VCaP (cell line): Measurements from ENCODE around the gene DLG2.

ENCODE experiments used
- H3K27ac ChIP-seq: fragments of 450-650 bp; 2 replicates; pipeline ENCODE4 v1.5.1; 2017
- CTCF ChIP-seq: fragments of 450-650 bp; conservative IDR thresholded peaks from 2 replicates; pipeline ENCODE4 v1.5.1; 2017; ENCODE audit warnings: mild to moderate bottlenecking, moderate library complexity

The DLG2 gene

DNA sequence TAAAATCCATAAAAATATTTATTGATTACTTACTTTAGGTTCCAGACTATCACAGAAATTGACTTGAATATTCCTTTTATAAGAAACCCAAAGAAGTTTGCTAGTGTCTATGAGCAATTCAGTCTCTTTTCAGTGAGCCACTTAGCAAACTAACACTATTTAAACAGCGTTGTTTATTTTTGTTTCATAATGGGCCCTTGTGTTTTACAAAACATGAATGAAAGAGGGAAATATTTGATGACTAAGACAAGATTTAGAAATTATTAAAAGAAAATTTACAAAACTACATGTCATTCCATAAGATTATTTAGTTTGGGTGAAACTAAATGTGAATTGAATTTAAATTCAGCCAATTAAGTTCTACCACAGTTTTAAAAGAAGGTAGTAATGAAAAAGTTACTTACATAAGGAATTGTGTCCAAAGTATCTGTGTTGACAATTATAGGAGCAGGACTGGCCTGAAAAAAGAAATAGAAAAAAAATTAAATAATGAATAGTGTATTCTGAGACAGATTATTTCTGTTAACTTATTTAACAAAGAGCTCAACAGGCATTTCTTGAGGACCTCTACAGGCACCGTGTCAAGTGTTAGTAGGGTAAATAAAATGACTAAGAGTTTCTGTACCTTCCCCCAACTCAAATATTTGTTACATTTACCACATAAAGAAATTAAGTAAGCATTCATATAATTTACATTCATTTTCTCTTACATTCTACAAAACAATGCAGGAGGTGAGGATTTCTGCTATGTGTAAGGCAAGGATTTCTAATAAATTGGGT, 1376.1 kb downstream of the DLG2 start:
- no peak for TF ChIP-seq CTCF
- H3K27ac ChIP-seq = no peak overlapping the region

DNA sequence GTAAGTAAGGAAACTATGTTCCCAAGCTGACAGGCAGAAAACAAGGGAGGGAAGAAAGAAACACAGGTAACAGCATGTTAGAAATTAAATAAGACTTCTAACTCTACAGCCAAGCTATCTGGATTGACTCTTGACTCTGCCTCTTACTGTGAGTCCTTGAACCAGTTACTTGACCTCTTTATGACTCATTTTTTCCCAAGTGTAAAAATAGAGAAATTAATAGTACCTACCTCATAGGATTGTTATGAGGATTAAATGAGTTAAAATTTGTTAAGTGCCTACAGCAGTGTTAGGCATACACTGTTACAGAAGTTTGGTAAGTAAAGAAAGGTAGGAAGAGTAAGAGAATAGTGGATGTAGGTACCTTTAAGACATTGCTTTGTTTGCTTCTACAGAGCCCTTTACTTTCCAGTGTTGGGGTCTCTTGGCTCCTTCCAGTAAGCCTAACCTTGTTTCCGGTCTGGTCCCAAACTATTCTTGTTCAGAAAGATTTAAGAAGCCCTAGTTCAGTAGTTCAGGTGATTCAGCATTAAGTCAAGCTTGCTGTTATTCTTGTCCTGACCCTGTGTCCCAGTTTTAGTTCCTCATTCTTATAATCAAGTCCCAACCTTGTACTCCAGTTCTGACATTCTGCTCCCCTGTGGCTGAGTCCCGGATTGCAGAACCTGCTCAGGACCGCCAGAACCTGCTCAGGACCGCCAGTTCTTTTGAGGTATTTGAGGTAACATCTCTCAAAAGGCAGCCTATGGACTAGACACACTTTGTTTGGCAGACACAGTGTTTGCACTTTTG, 1377.6 kb downstream of the DLG2 start:
- no peak for TF ChIP-seq CTCF
- H3K27ac ChIP-seq = no peak overlapping the region

- no peak for TF ChIP-seq CTCF
- H3K27ac ChIP-seq = no peak overlapping the region
These were observed 1379.2 kb downstream of the DLG2 start for GRCh38 chr11:84247926-84248325.

DNA sequence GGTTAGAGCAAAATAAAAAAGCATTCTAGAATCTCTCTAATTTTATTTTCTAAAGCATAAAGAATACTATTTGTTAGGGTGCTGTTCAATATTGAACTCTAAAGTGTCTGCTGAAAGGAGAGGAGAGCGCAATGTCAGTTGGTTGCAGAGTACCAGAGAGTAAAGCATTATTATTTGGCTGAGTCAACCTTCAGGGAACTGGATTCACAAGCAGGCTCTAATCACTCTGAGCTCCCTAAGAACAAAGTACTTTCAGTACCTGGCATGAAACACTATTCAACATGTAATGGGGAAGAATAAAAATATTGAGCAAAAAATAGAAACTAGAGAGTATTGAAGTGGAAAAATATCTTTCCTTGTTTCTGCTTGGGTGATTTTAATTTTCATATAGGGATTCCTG, 1380.0 kb downstream of the DLG2 start:
- no peak overlapping the region for H3K27ac ChIP-seq
- TF ChIP-seq CTCF = no peak

DNA sequence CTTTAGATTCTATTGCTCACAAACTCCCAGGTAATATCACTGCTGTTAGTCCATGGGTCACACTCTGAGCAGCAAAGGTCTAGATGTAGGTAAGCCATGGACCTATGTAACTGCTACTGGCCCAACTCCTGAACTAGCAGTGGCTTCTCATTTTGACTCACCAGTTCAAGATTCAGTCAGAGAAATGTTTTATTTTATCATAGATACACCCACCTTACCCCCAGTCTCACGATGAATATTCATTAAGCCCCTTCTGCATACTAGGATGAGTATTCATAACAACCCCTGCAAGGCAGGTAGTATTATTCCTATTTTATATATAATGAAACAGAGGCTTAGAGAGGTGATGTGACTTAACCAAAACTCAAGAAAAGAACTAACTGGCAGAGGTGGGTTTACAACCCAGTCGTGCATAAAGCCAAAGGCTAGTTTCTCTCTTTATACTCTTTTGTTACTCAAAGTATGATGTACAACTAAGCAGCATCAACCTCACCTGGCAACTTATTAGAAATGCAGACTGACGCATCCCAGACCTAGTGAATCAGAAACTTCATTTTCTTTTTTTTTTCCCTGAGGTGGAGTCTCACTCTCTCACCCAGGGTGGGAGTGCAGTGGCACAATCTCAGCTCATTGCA, 1383.4 kb downstream of the DLG2 start:
- H3K27ac ChIP-seq = no peak overlapping the region
- TF ChIP-seq CTCF = no peak

DNA sequence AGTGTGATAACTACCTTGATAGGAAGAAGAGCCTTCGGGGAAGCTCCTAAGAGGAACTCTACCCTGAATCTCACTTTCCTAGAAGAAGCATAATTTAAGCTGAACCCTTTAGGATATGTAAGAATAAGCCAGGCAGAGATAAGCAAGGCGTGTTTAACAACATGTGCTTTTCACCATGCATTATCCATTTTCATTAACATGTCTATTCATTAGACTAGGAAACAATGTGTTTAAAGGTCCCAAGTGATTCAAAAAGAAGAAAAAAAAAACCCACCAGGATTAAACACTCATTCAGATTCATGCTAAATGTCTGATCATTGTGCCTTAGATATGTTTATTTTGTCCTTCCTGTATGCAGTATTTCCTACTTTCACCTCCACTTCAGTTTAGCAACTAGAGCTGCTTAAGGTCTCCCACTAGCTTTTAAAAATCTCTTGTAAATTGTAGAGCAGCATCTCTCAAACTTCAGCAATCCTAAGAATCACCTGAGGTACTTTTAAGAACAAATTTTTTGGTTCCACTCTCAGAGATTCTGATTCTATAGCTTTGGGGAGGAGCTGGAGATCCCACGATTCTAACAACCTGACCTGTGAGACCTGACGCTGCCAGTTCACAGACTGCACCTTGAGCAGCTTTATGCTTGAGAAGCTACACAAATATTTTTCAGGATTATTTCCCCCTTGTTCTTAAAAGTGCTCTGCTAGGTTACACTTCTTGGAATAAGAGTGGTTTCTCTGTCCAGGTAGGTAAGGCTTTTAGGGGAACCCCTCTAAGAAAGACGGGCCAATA, 1385.6 kb downstream of the DLG2 start:
- H3K27ac ChIP-seq = no peak overlapping the region
- TF ChIP-seq CTCF = no peak
